ENCODE data around the gene PPP1R10. TPM values are rescaled to one million over a fixed set of nuclear protein-coding genes. Genes with fewer than 3 reads are reported as not detected.
A peak's percentile ranks its signal among the peaks of the same experiment; 100 is the strongest.

PPP1R10 gene
- total and polyA plus RNA-seq, 2 of the 13 experiments (the other 11 are each of a cell fraction or from before 2014, with no cell fraction given): 26.3 to 38.4 TPM

DNA sequence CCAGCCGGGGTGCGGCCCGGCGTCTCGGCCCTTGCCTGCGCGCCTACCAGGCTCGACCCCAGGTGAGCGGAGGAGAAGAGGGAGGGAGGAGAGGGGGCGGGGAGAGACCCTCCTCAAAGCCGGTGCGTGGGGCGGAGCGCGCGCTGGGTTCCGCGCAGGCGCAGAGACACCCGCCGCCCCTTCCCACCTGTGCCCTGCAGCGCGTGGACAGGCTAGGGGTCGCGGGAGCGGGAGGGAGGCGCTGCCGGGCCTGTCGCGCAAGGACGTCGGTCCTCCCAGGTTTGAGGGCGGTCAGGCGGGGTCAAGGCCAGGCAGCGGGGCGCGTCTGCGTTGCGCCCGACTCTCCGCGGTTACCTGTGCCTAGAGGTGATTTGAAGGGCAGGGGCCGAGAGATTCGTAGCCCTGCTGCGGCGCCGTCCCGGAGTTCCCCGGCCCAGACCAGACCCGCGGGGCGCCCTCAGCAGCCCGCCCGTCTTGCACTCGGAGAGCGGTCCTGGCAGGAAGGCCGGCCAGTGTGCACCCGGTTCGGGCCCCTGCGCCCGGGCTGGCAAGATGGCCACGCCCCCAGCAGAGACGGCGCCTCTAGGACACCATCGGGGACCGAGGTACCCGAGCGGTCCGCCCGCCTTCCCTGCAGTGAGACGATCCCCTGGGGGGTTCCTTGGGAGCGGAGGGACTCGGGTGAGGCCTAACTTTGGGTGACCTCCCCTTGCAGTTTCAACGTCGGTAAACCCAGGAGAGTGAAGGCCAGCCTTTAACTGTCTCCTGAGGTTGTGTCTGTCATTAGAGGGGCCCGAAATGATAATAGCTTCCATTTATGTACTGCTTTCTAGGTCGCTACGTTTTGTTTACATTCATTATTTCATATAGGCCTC lies 30.4 kb upstream of the PPP1R10 start (continued):
- TF ChIP-seq HOXD1 (CRISPR knock-in tag; IDR thresholded peaks at IDR 0.05): peak; percentile 86
- TF ChIP-seq, protein P1, sequence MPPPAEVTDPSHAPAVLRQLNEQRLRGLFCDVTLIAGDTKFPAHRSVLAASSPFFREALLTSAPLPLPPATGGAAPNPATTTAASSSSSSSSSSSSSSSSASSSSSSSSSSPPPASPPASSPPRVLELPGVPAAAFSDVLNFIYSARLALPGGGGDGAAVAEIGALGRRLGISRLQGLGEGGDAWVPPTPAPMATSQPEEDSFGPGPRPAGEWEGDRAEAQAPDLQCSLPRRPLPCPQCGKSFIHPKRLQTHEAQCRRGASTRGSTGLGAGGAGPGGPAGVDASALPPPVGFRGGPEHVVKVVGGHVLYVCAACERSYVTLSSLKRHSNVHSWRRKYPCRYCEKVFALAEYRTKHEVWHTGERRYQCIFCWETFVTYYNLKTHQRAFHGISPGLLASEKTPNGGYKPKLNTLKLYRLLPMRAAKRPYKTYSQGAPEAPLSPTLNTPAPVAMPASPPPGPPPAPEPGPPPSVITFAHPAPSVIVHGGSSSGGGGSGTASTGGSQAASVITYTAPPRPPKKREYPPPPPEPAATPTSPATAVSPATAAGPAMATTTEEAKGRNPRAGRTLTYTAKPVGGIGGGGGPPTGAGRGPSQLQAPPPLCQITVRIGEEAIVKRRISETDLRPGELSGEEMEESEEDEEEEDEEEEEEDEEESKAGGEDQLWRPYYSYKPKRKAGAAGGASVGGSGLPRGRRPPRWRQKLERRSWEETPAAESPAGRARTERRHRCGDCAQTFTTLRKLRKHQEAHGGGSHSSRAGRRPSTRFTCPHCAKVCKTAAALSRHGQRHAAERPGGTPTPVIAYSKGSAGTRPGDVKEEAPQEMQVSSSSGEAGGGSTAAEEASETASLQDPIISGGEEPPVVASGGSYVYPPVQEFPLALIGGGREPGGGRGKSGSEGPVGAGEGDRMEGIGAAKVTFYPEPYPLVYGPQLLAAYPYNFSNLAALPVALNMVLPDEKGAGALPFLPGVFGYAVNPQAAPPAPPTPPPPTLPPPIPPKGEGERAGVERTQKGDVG (CRISPR knock-in tag; IDR thresholded peaks at IDR 0.05; ENCODE audit: borderline replicate concordance): peak; percentile 99
- TF ChIP-seq, protein P2, sequence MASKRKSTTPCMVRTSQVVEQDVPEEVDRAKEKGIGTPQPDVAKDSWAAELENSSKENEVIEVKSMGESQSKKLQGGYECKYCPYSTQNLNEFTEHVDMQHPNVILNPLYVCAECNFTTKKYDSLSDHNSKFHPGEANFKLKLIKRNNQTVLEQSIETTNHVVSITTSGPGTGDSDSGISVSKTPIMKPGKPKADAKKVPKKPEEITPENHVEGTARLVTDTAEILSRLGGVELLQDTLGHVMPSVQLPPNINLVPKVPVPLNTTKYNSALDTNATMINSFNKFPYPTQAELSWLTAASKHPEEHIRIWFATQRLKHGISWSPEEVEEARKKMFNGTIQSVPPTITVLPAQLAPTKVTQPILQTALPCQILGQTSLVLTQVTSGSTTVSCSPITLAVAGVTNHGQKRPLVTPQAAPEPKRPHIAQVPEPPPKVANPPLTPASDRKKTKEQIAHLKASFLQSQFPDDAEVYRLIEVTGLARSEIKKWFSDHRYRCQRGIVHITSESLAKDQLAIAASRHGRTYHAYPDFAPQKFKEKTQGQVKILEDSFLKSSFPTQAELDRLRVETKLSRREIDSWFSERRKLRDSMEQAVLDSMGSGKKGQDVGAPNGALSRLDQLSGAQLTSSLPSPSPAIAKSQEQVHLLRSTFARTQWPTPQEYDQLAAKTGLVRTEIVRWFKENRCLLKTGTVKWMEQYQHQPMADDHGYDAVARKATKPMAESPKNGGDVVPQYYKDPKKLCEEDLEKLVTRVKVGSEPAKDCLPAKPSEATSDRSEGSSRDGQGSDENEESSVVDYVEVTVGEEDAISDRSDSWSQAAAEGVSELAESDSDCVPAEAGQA (IDR thresholded peaks at IDR 0.05; ENCODE audit: low read depth): no peak
- TF ChIP-seq, protein P2 (CRISPR knock-in tag; IDR thresholded peaks at IDR 0.05; ENCODE audit: borderline replicate concordance): peak; percentile 96; the same call in 1 of the 2 replicates
- TF ChIP-seq EZH2 (conservative IDR thresholded peaks at IDR 0.05; ENCODE audit: low read depth, low read length): no peak
- peak; percentile 81 for TF ChIP-seq ZNF552 (CRISPR knock-in tag; IDR thresholded peaks at IDR 0.05; ENCODE audit: borderline replicate concordance)
- TF ChIP-seq, protein P3, sequence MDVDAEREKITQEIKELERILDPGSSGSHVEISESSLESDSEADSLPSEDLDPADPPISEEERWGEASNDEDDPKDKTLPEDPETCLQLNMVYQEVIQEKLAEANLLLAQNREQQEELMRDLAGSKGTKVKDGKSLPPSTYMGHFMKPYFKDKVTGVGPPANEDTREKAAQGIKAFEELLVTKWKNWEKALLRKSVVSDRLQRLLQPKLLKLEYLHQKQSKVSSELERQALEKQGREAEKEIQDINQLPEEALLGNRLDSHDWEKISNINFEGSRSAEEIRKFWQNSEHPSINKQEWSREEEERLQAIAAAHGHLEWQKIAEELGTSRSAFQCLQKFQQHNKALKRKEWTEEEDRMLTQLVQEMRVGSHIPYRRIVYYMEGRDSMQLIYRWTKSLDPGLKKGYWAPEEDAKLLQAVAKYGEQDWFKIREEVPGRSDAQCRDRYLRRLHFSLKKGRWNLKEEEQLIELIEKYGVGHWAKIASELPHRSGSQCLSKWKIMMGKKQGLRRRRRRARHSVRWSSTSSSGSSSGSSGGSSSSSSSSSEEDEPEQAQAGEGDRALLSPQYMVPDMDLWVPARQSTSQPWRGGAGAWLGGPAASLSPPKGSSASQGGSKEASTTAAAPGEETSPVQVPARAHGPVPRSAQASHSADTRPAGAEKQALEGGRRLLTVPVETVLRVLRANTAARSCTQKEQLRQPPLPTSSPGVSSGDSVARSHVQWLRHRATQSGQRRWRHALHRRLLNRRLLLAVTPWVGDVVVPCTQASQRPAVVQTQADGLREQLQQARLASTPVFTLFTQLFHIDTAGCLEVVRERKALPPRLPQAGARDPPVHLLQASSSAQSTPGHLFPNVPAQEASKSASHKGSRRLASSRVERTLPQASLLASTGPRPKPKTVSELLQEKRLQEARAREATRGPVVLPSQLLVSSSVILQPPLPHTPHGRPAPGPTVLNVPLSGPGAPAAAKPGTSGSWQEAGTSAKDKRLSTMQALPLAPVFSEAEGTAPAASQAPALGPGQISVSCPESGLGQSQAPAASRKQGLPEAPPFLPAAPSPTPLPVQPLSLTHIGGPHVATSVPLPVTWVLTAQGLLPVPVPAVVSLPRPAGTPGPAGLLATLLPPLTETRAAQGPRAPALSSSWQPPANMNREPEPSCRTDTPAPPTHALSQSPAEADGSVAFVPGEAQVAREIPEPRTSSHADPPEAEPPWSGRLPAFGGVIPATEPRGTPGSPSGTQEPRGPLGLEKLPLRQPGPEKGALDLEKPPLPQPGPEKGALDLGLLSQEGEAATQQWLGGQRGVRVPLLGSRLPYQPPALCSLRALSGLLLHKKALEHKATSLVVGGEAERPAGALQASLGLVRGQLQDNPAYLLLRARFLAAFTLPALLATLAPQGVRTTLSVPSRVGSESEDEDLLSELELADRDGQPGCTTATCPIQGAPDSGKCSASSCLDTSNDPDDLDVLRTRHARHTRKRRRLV (CRISPR knock-in tag; IDR thresholded peaks at IDR 0.05): 0 out of 2 replicates have a peak, but pooled peaks have one; percentile 30
- no peak for TF ChIP-seq ZBTB1 (CRISPR knock-in tag; IDR thresholded peaks at IDR 0.05; ENCODE audit: borderline replicate concordance)
- 0 out of 2 replicates have a peak, but pooled peaks have one; percentile 51 for TF ChIP-seq KDM4B (CRISPR knock-in tag; IDR thresholded peaks at IDR 0.05)
- peak; percentile 91 for TF ChIP-seq CBX1 (IDR thresholded peaks at IDR 0.05; ENCODE audit: low read depth)
- peak; percentile 94; the same call in 1 of the 2 replicates for TF ChIP-seq ZFP37 (CRISPR knock-in tag; IDR thresholded peaks at IDR 0.05; ENCODE audit: borderline replicate concordance)
- peak; percentile 77; the same call in 1 of the 2 replicates for TF ChIP-seq CHCHD3 (CRISPR knock-in tag; IDR thresholded peaks at IDR 0.05)
- no peak; the same call in 1 of the 2 replicates for TF ChIP-seq ZNF615 (CRISPR knock-in tag; IDR thresholded peaks at IDR 0.05; ENCODE audit: borderline replicate concordance)
